Activated CD8-positive, alpha-beta memory T cell treated with anti-CD3 and anti-CD28 coated beads, Interleukin-2, amount 50 U/mL, for 24 hours (primary cell): ENCODE results near the gene DHX58.

Source experiments
- DNase-seq: peaks from one replicate; pipeline ENCODE4 v3.0.0-alpha.2; 2020; ENCODE audit errors: extremely low read depth

DHX58 gene

GRCh38 chr17:42110301-42111264 is 1.9 kb downstream of the DHX58 start:
- no peak for DNase-seq

GRCh38 chr17:42109086-42109485 is 3.4 kb downstream of the DHX58 start:
- DNase-seq, result no peak

- DNase-seq, result peak; percentile 76
Measured at GRCh38 chr17:42107597-42108576, 4.6 kb downstream of the DHX58 start.

- DNase-seq, result no peak
Measured at GRCh38 chr17:42107124-42107523, 5.4 kb downstream of the DHX58 start.

- no peak for DNase-seq
Measured at GRCh38 chr17:42106009-42106408, 6.5 kb downstream of the DHX58 start.

GRCh38 chr17:42104264-42104663 is 8.2 kb downstream of the DHX58 start:
- no peak for DNase-seq

- DNase-seq, result no peak
Measured at GRCh38 chr17:42103221-42103954, 9.1 kb downstream of the DHX58 start.

- peak; percentile 40 for DNase-seq
Measured at GRCh38 chr17:42101513-42102292, 10.8 kb downstream of the DHX58 start.

- no peak for DNase-seq
Measured at GRCh38 chr17:42098730-42099399, 13.6 kb downstream of the DHX58 start.

- no peak for DNase-seq
Measured at GRCh38 chr17:42097691-42098631, 14.6 kb downstream of the DHX58 start, which contains the start of gene ZNF385C. Gene ZNF385C, minus strand, starts transcription at chr17:42098473. Its CDS starts 35,417 bp downstream, at chr17:42063056.

- DNase-seq, result no peak
Measured at GRCh38 chr17:42096360-42097111, 16.0 kb downstream of the DHX58 start.

GRCh38 chr17:42094375-42095069 is 18.0 kb downstream of the DHX58 start:
- no peak for DNase-seq

GRCh38 chr17:42092939-42093338 is 19.6 kb downstream of the DHX58 start:
- no peak for DNase-seq

GRCh38 chr17:42090964-42091790 is 21.3 kb downstream of the DHX58 start:
- no peak for DNase-seq

- no peak for DNase-seq
Measured at GRCh38 chr17:42088736-42089135, 23.8 kb downstream of the DHX58 start.
